Measurements from ENCODE around the gene RNF114.
"Not testable (repeated sequence)": the region's sequence is repeated elsewhere in the genome, so short reads cannot be mapped to it uniquely, and the experiment has no call there.

The RNF114 gene, protein sequence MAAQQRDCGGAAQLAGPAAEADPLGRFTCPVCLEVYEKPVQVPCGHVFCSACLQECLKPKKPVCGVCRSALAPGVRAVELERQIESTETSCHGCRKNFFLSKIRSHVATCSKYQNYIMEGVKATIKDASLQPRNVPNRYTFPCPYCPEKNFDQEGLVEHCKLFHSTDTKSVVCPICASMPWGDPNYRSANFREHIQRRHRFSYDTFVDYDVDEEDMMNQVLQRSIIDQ

DNA sequence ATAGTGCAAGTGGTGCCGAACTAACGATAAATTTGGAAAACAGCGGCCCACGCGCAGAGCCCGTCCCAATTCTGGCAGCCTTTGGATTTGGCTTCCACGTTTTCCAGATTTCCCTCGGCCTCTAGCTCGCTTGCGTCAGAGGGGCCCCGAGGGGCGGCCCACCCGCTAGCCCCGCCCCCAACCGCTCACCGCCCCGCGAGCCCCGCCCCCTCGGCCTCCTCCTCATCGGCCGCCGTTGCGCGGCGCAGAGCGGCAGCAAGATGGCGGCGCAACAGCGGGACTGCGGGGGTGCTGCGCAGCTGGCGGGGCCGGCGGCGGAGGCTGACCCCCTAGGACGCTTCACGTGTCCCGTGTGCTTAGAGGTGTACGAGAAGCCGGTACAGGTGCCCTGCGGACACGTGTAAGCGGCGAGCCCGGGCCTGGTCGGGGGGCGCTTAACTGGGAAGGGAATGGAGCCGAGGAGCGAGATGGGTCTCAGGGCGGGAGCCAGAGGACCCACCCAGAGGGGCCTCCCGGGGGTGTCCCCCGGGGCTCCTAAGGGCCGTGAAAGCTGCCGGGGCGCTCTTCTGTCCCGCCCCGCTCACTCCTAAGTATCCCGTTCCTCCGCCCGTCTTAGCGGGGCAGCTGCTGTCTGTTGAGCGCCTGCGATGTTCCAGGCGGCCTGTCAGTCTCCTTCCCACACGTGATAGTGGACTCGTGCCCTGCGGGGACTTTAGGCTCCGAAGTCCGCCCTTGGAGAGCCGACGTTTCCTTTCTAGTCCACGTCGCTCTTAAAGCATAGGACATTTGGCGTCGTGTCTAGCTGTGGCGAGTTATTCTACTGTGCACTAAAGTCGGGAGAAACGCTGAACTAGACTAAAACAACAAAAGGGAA is at the start of gene RNF114:
Gene RNF114 (plus strand): TSS at position 245 of the 874 bp plus-strand sequence. CDS start 16 bp downstream, at position 261.
- peak; percentile 86 to 90 (median 86) for DNase-seq (ENCODE audit: low read depth in 3 of 3)

DNA sequence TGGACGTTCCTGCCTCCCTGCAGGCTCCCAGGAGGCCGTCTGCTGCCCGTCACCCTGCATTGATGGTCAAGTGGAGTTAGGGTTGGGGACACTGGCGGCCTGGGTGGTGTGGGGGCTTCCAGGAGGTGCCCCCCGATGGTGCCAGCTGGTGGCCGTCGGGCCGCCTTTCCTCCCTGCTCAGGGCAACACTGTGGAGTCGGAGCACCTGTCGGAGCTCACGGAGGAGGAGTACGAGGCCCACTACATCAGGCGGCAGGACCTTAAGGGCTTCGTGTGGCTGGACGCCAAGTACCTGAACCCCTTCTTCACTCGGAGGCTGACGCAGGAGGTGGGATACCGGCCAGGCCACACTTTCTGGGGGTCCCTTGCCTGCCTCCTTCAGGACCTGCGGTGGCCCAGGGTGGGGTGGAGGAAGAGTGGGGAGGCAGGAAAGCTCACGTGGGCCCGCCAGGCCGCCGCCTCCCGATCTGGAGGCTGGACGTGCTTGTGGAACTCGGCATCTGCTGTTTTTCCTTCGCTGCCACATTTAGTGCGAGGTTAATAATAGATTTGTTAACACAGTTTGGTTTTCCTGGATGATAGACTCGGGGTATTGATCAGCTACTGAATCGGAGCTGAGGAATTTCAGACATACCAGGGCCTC is 49.5 kb upstream of the RNF114 start:
- no peak for DNase-seq (ENCODE audit: low read depth in 3 of 3)

DNA sequence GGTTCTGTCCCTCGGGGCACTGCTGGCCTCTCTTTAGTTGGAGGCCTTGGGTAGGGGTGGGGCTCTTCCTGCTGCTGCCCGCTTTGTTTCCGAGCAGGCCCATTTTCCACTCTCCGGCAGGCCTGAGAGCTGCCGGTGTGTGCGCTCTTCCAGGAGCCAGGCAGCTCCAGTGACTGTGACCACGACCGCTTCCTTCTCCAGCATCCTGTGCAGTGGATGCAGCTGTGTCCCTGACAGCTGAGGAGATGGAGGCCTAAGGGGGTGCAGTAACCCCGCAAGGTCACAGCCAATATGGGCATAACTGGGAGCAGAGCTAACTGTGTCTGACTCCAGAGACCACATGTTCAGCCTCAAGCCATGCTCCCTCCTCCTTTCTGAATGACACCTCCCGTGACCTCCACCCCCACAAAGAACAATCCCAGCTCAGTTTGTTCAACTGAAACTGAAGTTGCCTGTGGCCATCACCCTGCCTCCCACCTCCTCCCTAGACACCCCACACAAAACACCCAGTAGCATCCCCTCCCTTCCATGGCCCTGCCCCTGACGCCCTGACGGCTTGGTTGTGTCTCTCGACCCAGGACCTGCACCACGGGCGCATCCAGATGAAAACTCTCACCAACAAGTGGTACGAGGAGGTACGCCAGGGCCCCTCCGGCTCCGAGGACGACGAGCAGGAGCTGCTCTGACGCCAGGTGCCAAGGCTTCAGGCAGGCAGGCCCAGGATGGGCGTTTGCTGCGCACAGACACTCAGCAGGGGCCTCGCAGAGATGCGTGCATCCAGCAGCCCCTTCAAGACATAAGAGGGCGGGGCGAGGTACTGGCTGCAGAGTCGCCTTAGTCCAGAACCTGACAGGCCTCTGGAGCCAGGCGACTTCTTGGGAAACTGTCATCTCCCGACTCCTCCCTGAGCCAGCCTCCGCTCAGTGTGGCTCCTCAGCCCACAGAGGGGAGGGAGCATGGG is 48.7 kb upstream of the RNF114 start:
- no peak for DNase-seq (ENCODE audit: low read depth in 3 of 3)

GRCh38 chr20:49888212-49889000 is 47.8 kb upstream of the RNF114 start:
- DNase-seq (ENCODE audit: low read depth in 3 of 3): peak; percentile 17 to 27 (median 26)

DNA sequence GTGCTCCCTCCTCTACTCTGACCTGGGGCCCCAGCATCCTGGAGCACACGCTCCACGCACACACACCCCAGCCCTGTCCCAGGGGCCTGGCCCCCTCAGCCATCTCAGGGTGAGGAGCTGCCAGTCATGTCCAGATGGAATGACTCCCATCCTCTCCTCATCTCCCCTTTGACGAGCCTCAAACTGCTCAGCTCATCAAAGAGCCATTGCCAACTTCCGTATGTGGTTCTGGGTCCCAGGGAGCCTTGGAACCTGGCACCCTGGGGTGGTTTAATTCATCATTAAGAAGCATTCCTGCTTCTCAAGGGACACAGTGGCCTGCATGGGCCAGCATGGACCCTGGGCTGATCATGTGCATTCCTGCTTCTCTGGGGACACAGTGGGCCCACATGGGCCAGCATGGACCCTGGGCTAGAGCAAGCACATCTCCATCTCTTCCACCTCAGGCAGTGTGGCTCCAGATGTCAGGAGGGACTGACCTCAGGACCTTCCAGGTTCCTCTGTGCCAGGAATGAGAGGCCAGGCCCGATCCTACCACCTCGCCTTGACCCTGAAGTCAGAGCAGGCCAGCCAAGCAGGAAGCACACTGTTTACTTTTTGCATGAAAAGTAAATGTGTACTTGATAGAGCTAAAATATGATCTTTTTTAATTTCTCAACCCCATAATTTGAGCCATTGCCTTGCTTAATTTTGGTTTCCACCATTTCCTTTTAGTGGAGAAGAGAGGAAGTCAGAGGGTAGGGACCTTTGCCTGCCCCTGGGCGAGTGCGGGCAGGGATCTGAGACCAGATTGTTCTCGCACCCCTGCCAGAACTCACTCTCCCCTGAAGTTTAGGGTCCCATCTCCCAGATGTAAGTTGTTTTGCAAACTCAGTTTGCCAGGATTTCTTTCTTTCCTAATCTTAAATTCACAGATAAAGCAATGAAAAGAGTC is 46.9 kb upstream of the RNF114 start:
- no peak for DNase-seq (ENCODE audit: low read depth in 3 of 3)

- no peak for DNase-seq (ENCODE audit: low read depth in 3 of 3)
Measured at GRCh38 chr20:49889935-49890333, 46.3 kb upstream of the RNF114 start.

- DNase-seq (ENCODE audit: low read depth in 3 of 3): no peak
Measured at GRCh38 chr20:49890471-49891361, 45.5 kb upstream of the RNF114 start.

DNA sequence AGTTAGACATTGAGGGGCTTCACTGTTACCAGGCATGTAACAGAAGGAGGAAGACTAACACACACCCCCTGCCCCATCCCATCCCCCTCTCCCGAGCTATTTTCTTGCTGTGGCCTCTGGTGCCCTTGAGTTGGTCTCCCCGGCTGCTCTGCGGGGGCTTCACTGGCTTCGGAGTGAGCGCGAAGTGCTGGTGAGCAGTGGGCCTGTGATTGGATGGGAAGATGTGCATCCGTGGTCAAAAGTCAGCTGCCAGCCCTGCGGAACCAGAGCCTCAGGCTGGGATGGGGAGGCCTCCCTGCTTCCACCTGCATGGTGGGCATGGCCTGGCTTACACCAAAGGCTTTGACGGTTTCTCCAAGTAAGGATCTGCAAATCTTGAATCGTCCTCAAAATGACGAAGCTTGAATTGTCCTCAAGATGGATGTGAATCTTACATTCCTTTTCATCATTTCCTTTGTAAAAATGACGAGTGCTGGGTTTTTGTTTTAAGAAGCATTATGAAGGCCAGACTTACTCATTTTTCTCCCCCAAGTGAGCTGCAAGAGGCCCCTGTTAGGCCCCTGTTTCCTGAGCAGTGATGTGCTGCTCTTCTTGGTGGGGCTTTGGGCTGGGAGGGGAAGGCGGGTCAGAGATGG is 44.6 kb upstream of the RNF114 start:
- no peak for DNase-seq (ENCODE audit: low read depth in 3 of 3)

- DNase-seq (ENCODE audit: low read depth in 3 of 3): no peak
Measured at GRCh38 chr20:49892260-49892659, 43.9 kb upstream of the RNF114 start.

DNA sequence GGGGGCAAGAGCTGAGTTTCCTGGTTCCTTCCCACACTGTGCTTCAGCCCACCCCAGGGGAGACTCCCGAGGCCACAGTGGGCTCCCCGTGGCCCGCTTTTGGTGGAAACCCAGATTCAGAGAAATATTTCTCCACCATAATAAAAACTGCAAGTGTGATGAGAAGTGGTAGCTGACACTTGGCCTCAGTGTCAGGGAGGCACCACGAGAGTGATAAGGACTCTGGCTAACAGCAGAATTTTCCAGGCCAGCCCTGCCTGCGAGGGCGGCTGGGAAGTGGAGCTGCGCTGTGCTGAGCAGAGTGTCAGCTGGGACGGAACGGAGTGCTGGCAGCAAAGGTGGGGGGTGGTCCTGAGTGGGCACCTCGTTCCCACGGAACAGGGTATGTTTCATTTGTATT is 43.4 kb upstream of the RNF114 start:
- no peak for DNase-seq (ENCODE audit: low read depth in 3 of 3)

DNA sequence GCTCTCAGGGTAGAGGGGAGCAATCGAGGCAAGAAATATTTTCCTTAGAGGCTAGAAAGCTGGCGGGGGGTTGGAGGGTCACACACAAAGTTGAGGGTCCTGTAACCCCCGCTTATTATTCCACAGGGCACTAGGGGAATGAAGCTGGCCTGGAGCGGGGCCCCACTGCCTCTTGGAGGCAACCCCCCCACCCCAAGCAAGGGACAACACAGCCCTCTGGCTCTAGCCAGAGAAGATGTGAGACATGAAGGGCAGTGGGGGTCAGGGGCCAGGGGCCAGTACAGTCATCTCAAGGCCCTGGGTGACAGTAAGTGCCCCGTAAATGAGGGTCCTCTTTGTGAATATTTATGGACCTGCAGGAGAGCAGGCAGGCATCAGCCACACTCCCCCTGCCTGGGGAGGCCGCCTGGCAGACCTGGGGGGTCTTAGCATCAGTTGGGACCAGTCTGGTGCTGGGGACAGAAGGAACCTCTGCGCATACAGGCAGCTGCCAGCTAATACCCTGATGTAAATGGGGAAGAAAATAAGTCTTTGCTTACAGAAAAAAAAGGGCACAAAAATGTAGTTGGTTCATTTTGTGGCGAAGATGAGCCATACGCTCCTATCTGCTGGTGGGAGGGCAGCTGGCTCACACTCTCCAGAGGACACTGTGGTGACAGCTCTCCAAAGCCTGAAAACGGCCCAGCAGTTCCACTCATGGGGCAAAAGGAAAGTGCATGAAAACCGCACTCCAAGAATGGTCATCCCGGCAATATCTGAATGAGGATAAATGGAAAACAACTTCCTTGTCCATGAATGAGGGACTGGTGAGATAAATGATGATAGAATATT is 42.7 kb upstream of the RNF114 start:
- DNase-seq (ENCODE audit: low read depth in 3 of 3): no peak

DNA sequence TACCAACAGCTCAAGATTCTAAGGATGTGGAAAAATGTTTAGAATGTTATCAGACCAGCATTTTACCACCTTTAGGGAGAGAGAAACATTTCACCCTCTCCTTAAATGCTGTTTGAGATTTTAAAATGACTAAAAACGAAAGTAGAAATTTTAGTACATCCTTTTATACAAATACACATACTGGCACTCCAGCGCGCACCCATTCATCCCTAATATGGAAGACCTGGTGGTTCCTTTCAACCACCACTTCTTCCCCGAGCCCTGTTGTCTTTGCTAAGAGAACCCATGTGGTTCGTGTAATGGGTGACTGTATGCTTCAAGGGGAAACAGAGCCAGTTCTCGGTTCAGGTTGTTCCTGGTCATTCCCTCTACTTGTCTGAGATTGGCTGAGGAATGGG is 42.1 kb upstream of the RNF114 start:
- DNase-seq (ENCODE audit: low read depth in 3 of 3): no peak

- not testable (repeated sequence) for DNase-seq (ENCODE audit: low read depth in 3 of 3)
Measured at GRCh38 chr20:49895474-49896093, 40.6 kb upstream of the RNF114 start.

DNA sequence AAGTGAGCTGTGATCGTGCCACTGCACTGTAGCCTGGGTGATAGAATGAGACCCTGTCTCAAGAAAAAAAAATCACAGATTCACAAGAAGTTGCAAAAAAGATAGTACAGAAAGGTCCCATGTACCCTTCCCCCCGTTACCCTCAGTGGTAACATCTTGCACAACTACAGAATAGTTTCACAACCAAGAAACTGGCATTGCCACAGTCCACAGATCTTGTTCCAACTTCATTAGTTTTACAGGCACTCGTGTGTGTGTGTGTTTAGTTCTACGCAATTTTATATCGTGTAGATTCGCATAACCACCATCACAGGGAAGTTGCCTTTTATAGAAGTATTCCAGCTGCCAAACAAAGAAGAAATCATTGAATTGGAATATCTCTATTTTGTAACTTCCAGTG is 40.0 kb upstream of the RNF114 start:
- DNase-seq (ENCODE audit: low read depth in 3 of 3): no peak

DNA sequence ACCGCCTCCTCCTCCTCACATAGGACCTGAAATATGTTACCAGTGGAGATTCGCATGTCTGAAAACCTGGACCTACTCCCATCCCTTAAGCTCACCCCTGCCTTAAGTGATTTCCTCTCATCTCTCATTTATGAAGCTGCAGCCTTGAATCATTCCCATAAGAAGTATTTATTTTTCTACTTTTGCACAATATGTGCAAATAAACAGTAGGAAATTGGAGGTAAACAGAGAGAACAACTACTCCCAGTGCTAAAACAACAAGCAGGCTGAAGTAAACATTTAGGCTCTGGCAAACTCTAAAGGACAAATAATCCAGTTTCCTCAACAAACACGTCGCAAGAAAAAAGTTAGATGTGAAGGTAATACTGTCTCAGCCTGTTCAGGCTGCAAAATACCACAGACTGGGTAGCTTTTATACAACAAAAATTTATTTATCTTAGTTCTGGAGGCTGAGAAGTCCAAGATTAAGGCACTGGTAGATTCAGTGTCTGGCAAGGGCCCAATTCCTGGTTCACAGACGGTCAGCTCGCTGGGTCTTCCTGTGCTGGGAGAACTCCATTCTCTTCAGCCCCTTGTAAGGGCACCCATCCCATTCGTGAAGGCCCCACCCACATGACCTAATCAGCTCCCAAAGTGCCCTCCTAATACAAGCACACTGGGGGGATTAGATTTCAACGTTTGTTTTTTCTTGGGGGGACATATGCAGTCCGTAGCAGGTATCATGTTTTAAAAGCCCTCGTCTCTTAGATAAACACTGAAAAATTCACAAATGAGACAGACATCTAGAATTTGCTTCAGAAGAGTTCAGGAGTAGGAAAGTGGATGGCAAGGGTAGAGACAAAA is 36.4 kb upstream of the RNF114 start:
- no peak for DNase-seq (ENCODE audit: low read depth in 3 of 3)

DNA sequence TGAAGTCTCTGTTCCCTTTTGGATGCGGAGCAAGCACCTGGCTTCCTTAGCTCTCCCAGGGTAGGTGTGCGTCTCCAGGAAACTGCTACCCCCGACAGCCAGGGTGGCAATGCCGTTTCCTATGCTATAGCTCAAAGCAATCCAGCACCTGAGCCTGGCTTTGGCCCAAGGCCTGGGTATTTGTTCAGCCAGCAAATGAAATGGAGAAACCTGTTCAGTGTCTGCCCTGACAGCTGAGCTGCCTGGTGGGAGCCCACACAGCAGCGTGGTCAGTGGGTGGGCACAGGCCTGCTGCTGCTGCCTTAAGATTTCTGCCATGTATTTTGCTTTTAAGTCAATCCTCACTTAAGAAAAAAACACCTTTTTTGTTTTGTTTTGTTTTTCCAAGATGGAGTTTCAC is 34.6 kb upstream of the RNF114 start:
- DNase-seq (ENCODE audit: low read depth in 3 of 3): no peak
